Endothelial cell of umbilical vein (primary cell): ENCODE measurements around the gene ZBTB9. TPM values are rescaled to one million over a fixed set of nuclear protein-coding genes. Genes with fewer than 3 reads are reported as not detected.
"Not testable (repeated sequence)": the region's sequence is repeated elsewhere in the genome, so short reads cannot be mapped to it uniquely, and the experiment has no call there.

Experiments
- BruUV-seq: library from RNA; stranded (reverse); fragments of 400-500 nt; replicated peaks from 2 replicates; lab custom pipeline; 2021; lab: Mats Ljungman, UMichigan
- CTCF ChIA-PET: fragments of 300-600, 350-600 bp; sonication (Branson Sonifier 250); formaldehyde crosslinking; loops from one replicate; lab custom pipeline; 2021; ENCODE audit warnings: antibody characterized with exemption, inconsistent platforms; lab: Charles Lee
- POLR2A ChIA-PET: fragments of 300-600, 350-600 bp; sonication (Branson Sonifier 250); formaldehyde crosslinking; loops from one replicate; lab custom pipeline; 2021; ENCODE audit warnings: antibody characterized with exemption, inconsistent platforms; lab: Charles Lee
- DNase-seq: peaks from one replicate; pipeline ENCODE4 v3.0.0-alpha.2; 2011; ENCODE audit warnings: low read depth, low spot score
- FAIRE-seq: peaks from 2 replicates; lab custom pipeline; 2011; peaks lifted over from hg19 to GRCh38; lab: Jason Lieb, UNC
- H2AFZ ChIP-seq: 2 replicates; pipeline ENCODE4 v1.6.0; 2012; ENCODE audit warnings: low read depth, low read length, control low read depth, inconsistent platforms
- H3K27ac ChIP-seq: 2 replicates; pipeline ENCODE4 v1.5.1; 2011; ENCODE audit warnings: low read depth, mild to moderate bottlenecking, control low read depth, low read length, moderate library complexity; ENCODE audit not compliant: insufficient read depth
- H3K27me3 ChIP-seq, 2 experiments: 2 replicates each; pipeline versions ENCODE4 v1.6.0 to v1.6.1; 2011; ENCODE audit warnings: low read length in 2 of 2, mixed read lengths in 1 of 2; ENCODE audit not compliant: control insufficient read depth in 2 of 2, insufficient read depth in 2 of 2
- H3K36me3 ChIP-seq, 2 experiments: 2 replicates in 1 of 2; 3 replicates in 1 of 2; pipeline ENCODE4 v1.5.1; 2011; ENCODE audit warnings: low read length in 2 of 2, mild to moderate bottlenecking in 1 of 2, moderate library complexity in 1 of 2; ENCODE audit not compliant: control insufficient read depth in 2 of 2, insufficient read depth in 2 of 2; ENCODE audit errors: extremely low read depth in 1 of 2
- H3K4me1 ChIP-seq: 3 replicates; pipeline ENCODE4 v1.5.1; 2011; ENCODE audit warnings: mild to moderate bottlenecking, low read length; ENCODE audit not compliant: control insufficient read depth, insufficient read depth; ENCODE audit errors: extremely low read depth
- H3K4me2 ChIP-seq: 2 replicates; pipeline ENCODE4 v1.6.1; 2011; ENCODE audit warnings: low read length, control low read depth, mixed read lengths; ENCODE audit not compliant: insufficient read depth
- H3K4me3 ChIP-seq, 3 experiments: fragments of 200-600 bp in 1 of 3; sonication (generic), shearing (Covaris generic) in 1 of 3; replicated peaks in 1 of 3; 2 replicates each; pipeline ENCODE4 v1.5.1; 2011 to 2016; ENCODE audit warnings: control low read depth in 3 of 3, low read length in 3 of 3, mild to moderate bottlenecking in 2 of 3, inconsistent platforms in 1 of 3, low read depth in 1 of 3, moderate library complexity in 1 of 3; ENCODE audit not compliant: insufficient read depth in 1 of 3
- H3K79me2 ChIP-seq: 2 replicates; pipeline ENCODE4 v1.6.0; 2012; ENCODE audit warnings: low read length, inconsistent platforms; ENCODE audit not compliant: control insufficient read depth, insufficient read depth
- H3K9ac ChIP-seq: replicated peaks from 2 replicates; pipeline ENCODE3; 2011; ENCODE audit warnings: low read length, control low read depth; ENCODE audit not compliant: insufficient read depth; ENCODE audit errors: extremely low read depth
- H3K9me1 ChIP-seq: replicated peaks from 3 replicates; pipeline ENCODE4 v1.6.0; 2011; ENCODE audit warnings: mild to moderate bottlenecking, low read length; ENCODE audit not compliant: control insufficient read depth, insufficient read depth; ENCODE audit errors: extremely low read depth
- H3K9me3 ChIP-seq: replicated peaks from 2 replicates; pipeline ENCODE4 v1.5.1; 2012; ENCODE audit warnings: low read length, inconsistent platforms; ENCODE audit not compliant: control insufficient read depth, insufficient read depth
- H4K20me1 ChIP-seq: replicated peaks from 2 replicates; pipeline ENCODE3; 2011; ENCODE audit warnings: mild to moderate bottlenecking, low read length; ENCODE audit not compliant: control insufficient read depth, insufficient read depth; ENCODE audit errors: extremely low read depth
- EZH2 ChIP-seq: IDR thresholded peaks from 2 replicates; pipeline ENCODE4 v1.6.1; 2012; ENCODE audit warnings: borderline replicate concordance, low read depth, mild to moderate bottlenecking, moderate library complexity, low read length, inconsistent platforms; ENCODE audit not compliant: severe bottlenecking
- FOS ChIP-seq: IDR thresholded peaks from 2 replicates; pipeline ENCODE4 v1.6.1; 2011; ENCODE audit warnings: mild to moderate bottlenecking, low read length, moderate library complexity, borderline replicate concordance; ENCODE audit not compliant: insufficient read depth
- GATA2 ChIP-seq: IDR thresholded peaks from 2 replicates; pipeline ENCODE4 v1.7.0; 2011; ENCODE audit warnings: low read depth, mild to moderate bottlenecking, moderate library complexity, mixed read lengths, low read length; ENCODE audit not compliant: insufficient read length, insufficient read depth
- JUN ChIP-seq: IDR thresholded peaks from 2 replicates; pipeline ENCODE4 v1.6.1; 2011; ENCODE audit warnings: borderline replicate concordance, low read depth; ENCODE audit not compliant: insufficient read length, insufficient read depth
- MYC ChIP-seq: IDR thresholded peaks from one replicate; pipeline ENCODE4 v1.6.1; 2011; ENCODE audit warnings: mild to moderate bottlenecking, low read depth, low read length
- POLR2A ChIP-seq: IDR thresholded peaks from 2 replicates; pipeline ENCODE4 v1.6.1; 2012; ENCODE audit warnings: low read depth, mild to moderate bottlenecking, control low read depth, low read length
- POLR2AphosphoS5 ChIP-seq: IDR thresholded peaks from 2 replicates; pipeline ENCODE4 v1.6.1; 2012; ENCODE audit warnings: low read depth, mild to moderate bottlenecking, control low read depth, low read length, moderate library complexity; ENCODE audit not compliant: insufficient read depth
- dilution Hi-C: fragments of 300-500 bp; cut with MboI; formaldehyde crosslinking; loops from one replicate; pipeline ENCODE4 v1.15.0; 2019; ENCODE audit warnings: low sequenced_read_pairs; ENCODE audit not compliant: extremely low pct_ligation_motif_present
- intact Hi-C: fragments of 100-400 bp; cut with micrococcal nuclease; formaldehyde crosslinking; loops from one replicate; pipeline ENCODE4 v1.10.0; 2022
- polyA plus RNA-seq, 4 experiments: library from polyadenylated mRNA; depleted of rRNA in 3 of 4; stranded (reverse) in 3 of 4; unstranded in 1 of 4; fragments of >200 nt; gene quantifications; 2 replicates each; pipeline versions ENCODE4 v1.2.1 to v1.2.3, GENCODE V29; 2011 to 2012; ENCODE audit warnings: missing spikeins in 1 of 4
- total RNA-seq: library from RNA; stranded (reverse); gene quantifications from 2 replicates; pipeline ENCODE4 v1.2.3, GENCODE V29; 2021
- TF ChIP-seq, protein P1 (sequence below): IDR thresholded peaks from 2 replicates; pipeline ENCODE4 v1.6.1; 2011; ENCODE audit not compliant: insufficient read depth, insufficient read length
- TF ChIP-seq, protein P2 (sequence below), 2 donors: IDR thresholded peaks; 1 replicate in 1 of 2; 2 replicates in 1 of 2; pipeline ENCODE4 v1.5.1; 2011; ENCODE audit warnings: low read length in 2 of 2, mild to moderate bottlenecking in 2 of 2, moderate library complexity in 2 of 2, control low read depth in 1 of 2, inconsistent platforms in 1 of 2, low read depth in 1 of 2; ENCODE audit not compliant: insufficient read depth in 1 of 2; ENCODE audit errors: extremely low read depth in 1 of 2

Gene ZBTB9
- total and polyA plus RNA-seq, 2 donors (not counting 3 experiments of a cell fraction or from before 2014, with no cell fraction given) = 4.7 to 8.0 TPM

DNA sequence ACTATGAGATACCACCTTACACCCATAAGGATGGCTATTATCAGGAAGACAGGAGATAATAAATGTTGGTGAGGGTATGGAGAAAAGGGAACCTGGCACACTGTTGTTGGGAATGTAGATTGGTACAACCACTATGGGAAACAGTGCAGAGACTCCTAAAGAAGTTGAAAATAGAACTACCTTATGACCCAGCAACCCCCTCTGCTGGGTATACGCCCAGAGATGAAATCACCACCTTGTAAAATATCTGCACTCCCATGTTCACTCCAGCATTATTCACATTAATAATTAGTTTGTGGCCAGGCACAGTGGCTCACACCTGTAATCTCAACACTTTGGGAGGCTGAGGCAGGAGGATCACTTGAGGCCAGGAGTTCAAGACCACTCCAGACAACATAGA is 26.8 kb downstream of the ZBTB9 start:
- dilution Hi-C loops (no loop called here), intact Hi-C loops (no loop called here)
- Histone ChIP-seq H3K4me3 (no peak overlapping the region), H3K9me1 (no peaks in the 10 kb centered on the region), H3K36me3 (no peaks in the 10 kb centered on the region), H3K9me3 (no peaks in the 10 kb centered on the region), H3K9ac (no peak overlapping the region), H3K27me3 (peaks cover 4 to 5% of the 10 kb centered on the region in 2 experiments), H3K4me2 (no peak overlapping the region), H2AFZ (no peak overlapping the region), H3K27ac (no peak overlapping the region), H3K4me1 (no peaks in the 10 kb centered on the region), H4K20me1 (no peaks in the 10 kb centered on the region), H3K79me2 (no peaks in the 10 kb centered on the region)
- POLR2A ChIA-PET = no interaction called here
- no peak for FAIRE-seq
- no peak for DNase-seq
- CTCF ChIA-PET = no interaction called here
- no peak for TF ChIP-seq POLR2AphosphoS5
- no peak for TF ChIP-seq MYC
- no peak for TF ChIP-seq JUN
- no peak for TF ChIP-seq GATA2
- no peak for TF ChIP-seq FOS
- no peak for TF ChIP-seq POLR2A
- TF ChIP-seq, protein P1, sequence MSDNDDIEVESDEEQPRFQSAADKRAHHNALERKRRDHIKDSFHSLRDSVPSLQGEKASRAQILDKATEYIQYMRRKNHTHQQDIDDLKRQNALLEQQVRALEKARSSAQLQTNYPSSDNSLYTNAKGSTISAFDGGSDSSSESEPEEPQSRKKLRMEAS = no peak
- no peak for TF ChIP-seq EZH2
- TF ChIP-seq, protein P2, sequence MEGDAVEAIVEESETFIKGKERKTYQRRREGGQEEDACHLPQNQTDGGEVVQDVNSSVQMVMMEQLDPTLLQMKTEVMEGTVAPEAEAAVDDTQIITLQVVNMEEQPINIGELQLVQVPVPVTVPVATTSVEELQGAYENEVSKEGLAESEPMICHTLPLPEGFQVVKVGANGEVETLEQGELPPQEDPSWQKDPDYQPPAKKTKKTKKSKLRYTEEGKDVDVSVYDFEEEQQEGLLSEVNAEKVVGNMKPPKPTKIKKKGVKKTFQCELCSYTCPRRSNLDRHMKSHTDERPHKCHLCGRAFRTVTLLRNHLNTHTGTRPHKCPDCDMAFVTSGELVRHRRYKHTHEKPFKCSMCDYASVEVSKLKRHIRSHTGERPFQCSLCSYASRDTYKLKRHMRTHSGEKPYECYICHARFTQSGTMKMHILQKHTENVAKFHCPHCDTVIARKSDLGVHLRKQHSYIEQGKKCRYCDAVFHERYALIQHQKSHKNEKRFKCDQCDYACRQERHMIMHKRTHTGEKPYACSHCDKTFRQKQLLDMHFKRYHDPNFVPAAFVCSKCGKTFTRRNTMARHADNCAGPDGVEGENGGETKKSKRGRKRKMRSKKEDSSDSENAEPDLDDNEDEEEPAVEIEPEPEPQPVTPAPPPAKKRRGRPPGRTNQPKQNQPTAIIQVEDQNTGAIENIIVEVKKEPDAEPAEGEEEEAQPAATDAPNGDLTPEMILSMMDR (IDR thresholded peaks at IDR 0.05; ENCODE audit: extremely low read depth in 1 of 2, insufficient read depth in 1 of 2, low read depth in 1 of 2, low read length in 2 of 2) = no peak
- BruUV-seq = no TSS peak

DNA sequence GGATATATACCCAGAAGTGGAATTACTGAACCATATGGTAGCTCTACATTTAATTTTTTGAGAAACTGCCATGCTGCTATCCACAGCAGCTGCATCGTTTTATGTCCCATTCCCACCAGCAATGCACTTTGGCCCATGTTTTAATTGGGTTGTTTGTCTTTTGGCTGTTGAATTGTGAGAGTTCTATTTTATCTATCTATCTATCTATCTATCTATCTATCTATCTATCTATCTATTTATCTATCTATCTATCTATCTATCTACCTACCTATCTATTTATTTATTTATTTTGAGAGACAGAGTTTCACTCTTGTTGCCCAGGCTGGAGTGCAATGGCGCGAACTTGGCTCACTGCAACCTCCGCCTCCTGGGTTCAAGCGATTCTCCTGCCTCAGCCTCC is 28.2 kb downstream of the ZBTB9 start:
- H3K9ac ChIP-seq, DNase-seq, H3K9me1 ChIP-seq, POLR2A ChIA-PET, dilution Hi-C loops, H3K9me3 ChIP-seq, H2AFZ ChIP-seq, H3K4me3 ChIP-seq, BruUV-seq, H3K4me1 ChIP-seq, H3K4me2 ChIP-seq, CTCF ChIA-PET, H4K20me1 ChIP-seq, H3K79me2 ChIP-seq, H3K36me3 ChIP-seq, H3K27ac ChIP-seq, H3K27me3 ChIP-seq, FAIRE-seq, intact Hi-C loops: not testable (repeated sequence)
